ENCODE data around the gene LRRC49. TPM values are rescaled to one million over a fixed set of nuclear protein-coding genes. Genes with fewer than 3 reads are reported as not detected.

The LRRC49 gene, protein sequence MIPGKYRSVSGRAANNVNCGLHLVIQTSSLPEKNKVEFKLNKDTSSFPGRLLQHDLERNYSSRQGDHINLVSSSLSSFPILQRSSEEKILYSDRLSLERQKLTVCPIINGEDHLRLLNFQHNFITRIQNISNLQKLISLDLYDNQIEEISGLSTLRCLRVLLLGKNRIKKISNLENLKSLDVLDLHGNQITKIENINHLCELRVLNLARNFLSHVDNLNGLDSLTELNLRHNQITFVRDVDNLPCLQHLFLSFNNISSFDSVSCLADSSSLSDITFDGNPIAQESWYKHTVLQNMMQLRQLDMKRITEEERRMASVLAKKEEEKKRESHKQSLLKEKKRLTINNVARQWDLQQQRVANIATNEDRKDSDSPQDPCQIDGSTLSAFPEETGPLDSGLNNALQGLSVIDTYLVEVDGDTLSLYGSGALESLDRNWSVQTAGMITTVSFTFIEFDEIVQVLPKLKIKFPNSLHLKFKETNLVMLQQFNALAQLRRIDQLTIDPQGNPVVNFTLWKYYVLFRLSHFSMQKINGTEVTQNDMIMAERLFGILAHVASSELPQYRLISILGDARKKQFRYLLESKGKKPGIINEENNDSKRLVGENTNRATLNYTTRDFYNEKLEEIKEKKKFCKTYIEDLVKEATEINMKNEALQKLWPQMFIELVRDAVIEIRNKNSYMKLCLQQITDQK
- total RNA-seq (2014; rRNA removed; shearing (Covaris generic)) = 3.9 and 5.6 TPM in 2 replicates

DNA sequence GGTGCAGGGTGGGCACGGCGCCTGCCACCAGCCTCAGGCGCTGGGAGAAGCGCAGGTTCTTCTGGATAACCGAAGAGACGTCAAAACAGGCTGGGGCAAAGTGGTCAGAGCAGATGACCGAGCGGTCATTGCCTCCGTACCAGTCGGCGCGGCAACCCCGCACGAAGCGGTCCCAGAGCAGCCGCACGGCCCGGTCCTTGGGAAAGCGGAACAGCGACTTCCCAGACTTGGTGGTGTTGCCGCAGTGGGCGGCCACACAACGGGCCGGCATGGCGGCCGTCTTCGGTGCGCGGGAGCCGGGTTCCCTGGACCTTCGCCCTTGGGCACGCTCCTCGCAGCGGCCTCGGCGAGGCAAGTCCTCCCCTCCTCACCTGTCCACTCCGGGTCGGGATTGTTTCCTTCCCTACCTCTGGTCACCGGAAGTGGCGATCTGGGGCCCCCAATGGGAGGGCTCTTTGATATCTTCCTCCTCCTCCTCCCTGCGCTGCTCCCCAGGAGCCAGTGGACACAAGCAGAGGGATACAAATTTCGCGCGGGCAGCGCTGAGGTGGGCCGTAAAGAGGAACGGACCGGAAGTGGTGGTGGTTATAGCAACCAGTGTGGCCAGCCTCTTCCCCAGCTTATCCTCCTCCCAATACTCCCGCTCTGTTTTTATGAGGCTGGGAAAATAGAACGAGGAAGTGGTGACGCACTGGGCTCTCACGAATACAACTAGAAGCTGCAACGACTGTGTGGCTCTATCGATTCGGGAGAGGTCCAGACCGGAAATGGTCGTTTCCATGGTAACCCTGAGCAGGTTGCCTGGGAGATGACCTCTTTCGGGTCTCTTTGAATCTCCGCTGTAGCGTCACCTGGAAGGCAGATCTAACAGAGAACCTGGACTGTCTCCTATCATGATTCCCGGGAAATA lies at the start of gene LRRC49, which contains the start of gene THAP10:
Gene LRRC49, plus strand, starts transcription at position 825 of the 910 bp plus-strand sequence. Its CDS starts 69 bp downstream, at position 894.
Gene THAP10, minus strand, starts transcription at position 432 of the 910 bp plus-strand sequence. Its CDS starts 161 bp downstream, at position 271.
- H3K27me3 ChIP-seq (ENCODE audit: control insufficient read depth, insufficient read depth, low read length) = no peaks in the 10 kb centered on the region
- H3K4me3 ChIP-seq (ENCODE audit: insufficient read depth, low read depth, low read length) = peak within 1 kb of the TSS; percentile 92
- H3K36me3 ChIP-seq (replicated peaks; ENCODE audit: control insufficient read depth, insufficient read depth, low read length) = no peaks in the 10 kb centered on the region
- DNase-seq = peak; percentile 78

DNA sequence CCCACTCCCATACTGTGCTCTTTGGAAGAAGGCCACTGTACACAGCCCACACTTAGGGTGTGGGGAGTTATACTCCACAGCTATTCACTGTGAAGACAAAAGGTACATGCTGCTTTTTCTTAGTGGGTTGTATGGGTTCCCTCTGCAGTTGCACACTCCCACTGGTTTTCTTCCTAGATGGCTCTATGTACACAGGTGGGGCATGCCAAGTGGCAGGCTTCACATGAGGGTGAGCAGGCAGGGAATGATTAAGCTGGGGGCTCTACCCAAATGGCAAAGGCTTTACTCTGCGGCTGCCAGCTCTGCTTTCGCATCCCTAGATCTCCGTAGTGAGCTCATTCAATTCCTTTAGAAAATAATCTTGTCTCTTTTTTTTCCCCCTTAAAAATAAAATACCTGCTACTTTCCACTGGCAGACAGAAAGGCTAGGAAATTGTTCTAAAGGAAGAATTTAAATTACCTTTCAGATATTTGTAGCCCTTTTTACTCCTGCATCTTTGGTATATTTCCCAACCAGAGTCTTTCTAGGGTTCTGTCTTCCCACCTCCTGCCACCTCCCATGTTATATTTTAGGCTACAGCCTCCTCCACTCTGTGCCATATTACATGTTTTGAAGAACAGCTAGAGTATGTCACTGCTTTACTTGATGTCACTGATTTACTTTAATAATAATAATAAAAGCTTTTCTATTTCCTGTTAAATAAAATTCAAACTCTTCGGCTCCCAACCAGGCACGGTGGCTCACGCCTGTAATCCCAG lies 46.8 kb upstream of the LRRC49 start:
- H3K27me3 ChIP-seq (ENCODE audit: control insufficient read depth, insufficient read depth, low read length) = no peaks in the 10 kb centered on the region
- no peak overlapping the region for H3K4me3 ChIP-seq (ENCODE audit: insufficient read depth, low read depth, low read length)
- no peak for DNase-seq
- no peaks in the 10 kb centered on the region for H3K36me3 ChIP-seq (replicated peaks; ENCODE audit: control insufficient read depth, insufficient read depth, low read length)

DNA sequence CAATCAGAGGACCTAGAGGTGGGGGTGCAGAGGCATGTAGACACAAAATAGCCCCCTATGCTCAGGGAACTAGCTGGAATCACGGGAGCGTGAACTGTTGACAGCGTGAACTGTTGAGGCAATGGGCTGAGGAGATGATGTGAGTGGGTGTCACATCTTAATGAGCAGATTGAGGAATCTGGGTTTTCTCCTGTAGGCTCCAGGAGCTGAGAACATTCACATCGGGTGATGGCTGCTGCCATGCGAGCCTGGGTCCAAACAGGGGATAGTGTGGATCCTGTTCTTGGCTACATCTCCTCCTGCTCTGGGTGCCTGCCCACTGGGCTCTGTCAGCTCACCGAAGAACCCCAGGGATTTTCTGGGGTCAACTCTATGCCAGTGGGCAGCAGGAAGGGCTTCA lies 40.7 kb upstream of the LRRC49 start:
- Histone ChIP-seq H3K27me3 (ENCODE audit: control insufficient read depth, insufficient read depth, low read length) (peaks cover 2% of the 10 kb centered on the region; the same call in 1 of the 2 replicates), H3K4me3 (ENCODE audit: insufficient read depth, low read depth, low read length) (no peak overlapping the region), H3K36me3 (replicated peaks; ENCODE audit: control insufficient read depth, insufficient read depth, low read length) (peaks cover 3% of the 10 kb centered on the region; the same call in 1 of the 2 replicates)
- DNase-seq = no peak

DNA sequence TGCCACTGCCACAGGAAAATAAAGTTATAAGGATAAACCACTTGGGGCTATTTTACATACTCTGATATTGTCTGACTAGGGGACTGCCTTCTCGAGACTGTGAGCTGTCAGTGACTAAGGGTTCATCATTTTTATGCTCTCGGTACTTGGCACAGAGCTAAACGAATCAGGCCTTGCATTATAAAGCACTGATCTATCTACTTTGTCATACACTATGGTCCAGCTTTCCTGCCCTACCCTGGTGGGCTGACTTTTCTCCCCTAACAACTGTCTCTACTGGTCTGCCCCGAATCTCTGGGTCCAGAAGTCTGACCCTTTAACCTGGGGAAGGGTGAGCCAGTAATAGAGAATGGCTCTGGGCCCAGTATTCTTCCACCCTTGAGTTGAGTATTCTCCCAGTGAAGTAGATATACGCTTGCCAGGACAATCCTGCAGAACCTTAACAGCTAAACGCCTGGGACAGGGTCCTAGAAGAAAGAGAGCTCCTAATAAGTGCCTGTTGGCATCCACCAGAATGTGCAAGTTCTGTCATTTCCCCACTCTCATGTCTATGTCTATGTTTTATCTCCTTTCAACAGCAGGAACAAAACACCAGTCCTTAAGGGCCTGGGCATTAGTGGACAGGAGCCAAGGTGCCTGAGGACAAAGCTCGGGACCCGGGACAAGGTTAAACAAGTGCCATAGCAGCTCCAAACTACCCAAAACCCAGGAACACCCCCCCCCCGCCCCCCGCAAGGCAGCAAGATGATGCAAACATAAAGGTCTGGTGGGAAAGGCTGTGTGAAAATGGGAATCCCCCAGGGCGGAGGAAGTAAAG lies 39.9 kb upstream of the LRRC49 start:
- Histone ChIP-seq H3K27me3 (ENCODE audit: control insufficient read depth, insufficient read depth, low read length) (peaks cover 2% of the 10 kb centered on the region; the same call in 1 of the 2 replicates), H3K4me3 (ENCODE audit: insufficient read depth, low read depth, low read length) (peak overlapping the region; percentile 76), H3K36me3 (replicated peaks; ENCODE audit: control insufficient read depth, insufficient read depth, low read length) (peaks cover 3% of the 10 kb centered on the region; the same call in 1 of the 2 replicates)
- no peak for DNase-seq

DNA sequence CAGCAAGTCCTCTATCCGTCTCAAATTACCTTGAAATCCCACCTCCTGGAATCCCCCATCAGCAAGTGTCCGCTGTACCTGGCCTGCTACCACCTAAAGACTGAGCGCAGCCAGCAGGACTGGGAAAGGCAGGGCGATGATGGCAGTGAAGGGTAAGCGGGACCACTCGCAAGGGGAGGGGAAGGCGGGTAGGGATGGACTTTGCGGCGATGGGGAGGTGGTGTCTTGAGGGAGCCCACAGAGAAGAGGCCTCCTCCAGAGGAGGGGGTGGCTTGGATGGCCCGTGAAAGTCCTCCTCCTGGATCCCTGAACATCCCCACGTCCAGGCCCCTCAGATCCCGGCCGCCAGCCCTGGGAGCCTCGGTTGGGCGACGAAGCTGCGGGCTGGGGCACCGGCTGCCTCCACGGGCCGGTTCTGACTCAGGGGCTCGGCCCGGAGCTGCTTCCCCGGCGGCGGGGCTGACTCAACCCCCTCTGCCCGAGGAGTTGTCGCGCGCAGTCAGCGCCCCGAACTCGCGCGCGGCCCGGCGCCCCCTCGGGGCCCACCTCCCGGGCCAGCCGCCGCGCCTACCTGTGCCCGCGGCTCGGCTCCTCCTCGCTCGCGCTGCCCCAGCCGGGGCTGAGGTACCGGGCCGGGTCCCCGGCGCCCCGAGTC lies 39.2 kb upstream of the LRRC49 start:
- DNase-seq = peak; percentile 86
- peaks cover 2% of the 10 kb centered on the region; the same call in 1 of the 2 replicates for H3K27me3 ChIP-seq (ENCODE audit: control insufficient read depth, insufficient read depth, low read length)
- H3K36me3 ChIP-seq (replicated peaks; ENCODE audit: control insufficient read depth, insufficient read depth, low read length) = peaks cover 3% of the 10 kb centered on the region; the same call in 1 of the 2 replicates

DNA sequence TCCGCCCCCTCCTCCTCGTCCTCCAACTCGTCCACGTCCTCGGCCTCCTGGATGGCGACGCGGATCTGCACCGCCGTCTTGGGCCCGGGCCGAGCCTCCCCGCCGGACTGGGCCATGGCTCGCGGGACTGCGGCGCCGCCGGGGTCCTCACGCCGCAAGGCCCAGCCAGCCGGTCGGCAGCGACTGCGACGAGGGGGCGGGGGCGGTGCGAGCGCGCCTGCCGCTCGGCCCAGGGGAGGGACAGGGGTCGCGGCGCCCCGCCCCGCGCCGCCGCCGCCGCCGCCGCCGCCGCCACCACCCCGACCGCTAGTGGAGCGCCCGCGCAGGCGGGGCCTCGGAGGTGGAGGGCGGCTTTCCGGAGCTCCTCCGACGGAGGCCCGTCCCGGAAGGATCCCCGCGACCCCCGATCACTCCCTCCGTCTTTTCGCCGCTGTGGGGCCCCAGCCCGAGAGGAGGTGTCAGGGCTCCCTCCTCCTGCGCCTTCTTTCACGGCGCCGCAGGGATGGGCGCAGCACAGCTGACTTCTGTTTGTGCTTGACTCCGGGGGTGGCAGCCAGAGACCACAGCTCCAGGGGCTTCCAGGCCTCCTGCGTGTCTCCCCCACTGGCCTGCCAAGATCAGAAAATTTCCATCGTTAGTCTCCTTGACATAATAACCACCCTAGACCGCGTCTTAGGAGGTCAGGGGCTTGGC lies 38.5 kb upstream of the LRRC49 start, which contains the start of gene LARP6:
Gene LARP6, minus strand, starts transcription at position 185 of the 693 bp plus-strand sequence. Its CDS starts 69 bp downstream, at position 116.
- peaks cover 2% of the 10 kb centered on the region; the same call in 1 of the 2 replicates for H3K27me3 ChIP-seq (ENCODE audit: control insufficient read depth, insufficient read depth, low read length)
- H3K4me3 ChIP-seq (ENCODE audit: insufficient read depth, low read depth, low read length) = peak within 1 kb of the TSS; percentile 76
- DNase-seq = peak; percentile 94
- peaks cover 3% of the 10 kb centered on the region; the same call in 1 of the 2 replicates for H3K36me3 ChIP-seq (replicated peaks; ENCODE audit: control insufficient read depth, insufficient read depth, low read length)

More for the DNA sequence above, 39.2 kb upstream of the LRRC49 start:
- peak overlapping the region; percentile 76 for H3K4me3 ChIP-seq (ENCODE audit: insufficient read depth, low read depth, low read length)

DNA sequence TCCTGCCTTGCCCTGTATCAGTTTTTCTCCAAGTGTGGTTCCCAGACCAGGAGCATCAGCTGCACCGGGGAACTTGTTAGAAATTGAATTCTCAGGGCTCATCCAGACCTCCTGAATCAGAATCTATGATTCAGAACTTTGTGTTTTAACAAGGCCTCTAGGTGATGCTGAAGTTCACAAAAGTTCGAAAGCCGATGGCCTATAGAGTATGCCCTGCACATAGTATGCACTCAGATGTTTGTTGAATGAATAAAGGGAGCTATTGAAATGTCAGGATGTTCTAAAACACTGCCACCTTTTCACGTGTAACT lies 38.0 kb upstream of the LRRC49 start:
- peak overlapping the region; percentile 76 for H3K4me3 ChIP-seq (ENCODE audit: insufficient read depth, low read depth, low read length)
- peaks cover 2% of the 10 kb centered on the region; the same call in 1 of the 2 replicates for H3K27me3 ChIP-seq (ENCODE audit: control insufficient read depth, insufficient read depth, low read length)
- H3K36me3 ChIP-seq (replicated peaks; ENCODE audit: control insufficient read depth, insufficient read depth, low read length) = peaks cover 3% of the 10 kb centered on the region; the same call in 1 of the 2 replicates
- DNase-seq = no peak

DNA sequence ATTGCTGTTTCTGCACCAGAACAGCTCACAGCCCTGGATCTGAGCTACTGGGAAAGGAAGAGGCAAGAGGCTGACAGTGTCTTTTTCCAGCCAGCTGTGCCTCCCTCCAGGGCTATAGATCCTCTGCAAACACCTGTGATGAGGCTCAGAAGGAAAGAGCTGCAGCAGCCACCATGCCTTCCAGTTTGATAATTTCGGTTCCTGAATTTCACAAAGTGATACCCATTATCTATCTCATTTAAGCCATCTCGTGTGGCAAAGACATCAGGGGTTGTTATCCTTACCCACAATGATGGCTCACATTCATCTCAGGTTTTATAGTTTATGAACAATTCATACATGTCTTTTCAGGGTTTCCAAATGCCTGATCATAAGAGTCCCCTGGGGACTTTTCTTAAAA lies 36.9 kb upstream of the LRRC49 start:
- Histone ChIP-seq H3K36me3 (replicated peaks; ENCODE audit: control insufficient read depth, insufficient read depth, low read length) (peaks cover 3% of the 10 kb centered on the region; the same call in 1 of the 2 replicates), H3K4me3 (ENCODE audit: insufficient read depth, low read depth, low read length) (no peak overlapping the region), H3K27me3 (ENCODE audit: control insufficient read depth, insufficient read depth, low read length) (peaks cover 2% of the 10 kb centered on the region; the same call in 1 of the 2 replicates)
- no peak for DNase-seq

DNA sequence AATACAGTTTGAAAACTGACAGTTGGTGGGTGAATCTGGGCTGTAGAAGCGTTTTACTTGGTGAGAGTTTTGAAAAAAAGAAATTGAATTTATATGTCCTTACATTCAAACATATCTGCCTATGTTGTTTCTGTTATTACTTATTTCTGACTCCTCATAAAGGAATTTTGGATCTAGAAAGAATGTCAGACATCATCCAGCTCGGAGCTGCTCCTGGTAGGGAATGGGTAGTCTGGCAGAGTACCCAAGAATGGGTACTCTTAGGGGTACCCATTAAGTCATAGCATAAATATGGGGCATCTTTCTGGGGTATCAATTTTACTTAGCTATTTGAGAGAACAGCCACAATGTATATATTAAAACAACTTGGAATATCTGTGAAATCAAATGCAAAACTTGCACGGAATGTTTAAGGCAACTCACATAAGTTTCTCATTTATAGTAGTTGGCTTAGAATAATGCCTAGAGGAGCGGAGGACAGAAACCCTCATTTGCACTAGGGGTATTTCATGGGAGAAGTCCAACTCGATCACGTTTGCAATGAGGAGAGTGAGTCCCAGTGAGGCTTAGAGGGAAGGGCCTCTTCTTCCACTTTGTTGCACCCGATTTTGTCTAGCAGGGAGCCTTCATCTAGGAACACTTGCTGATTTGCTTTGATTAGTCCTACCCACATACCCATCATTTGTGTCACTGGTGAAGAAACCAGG lies 36.3 kb upstream of the LRRC49 start:
- H3K36me3 ChIP-seq (replicated peaks; ENCODE audit: control insufficient read depth, insufficient read depth, low read length) = peaks cover 3% of the 10 kb centered on the region; the same call in 1 of the 2 replicates
- H3K27me3 ChIP-seq (ENCODE audit: control insufficient read depth, insufficient read depth, low read length) = peaks cover 2% of the 10 kb centered on the region; the same call in 1 of the 2 replicates
- no peak overlapping the region for H3K4me3 ChIP-seq (ENCODE audit: insufficient read depth, low read depth, low read length)
- DNase-seq = no peak

DNA sequence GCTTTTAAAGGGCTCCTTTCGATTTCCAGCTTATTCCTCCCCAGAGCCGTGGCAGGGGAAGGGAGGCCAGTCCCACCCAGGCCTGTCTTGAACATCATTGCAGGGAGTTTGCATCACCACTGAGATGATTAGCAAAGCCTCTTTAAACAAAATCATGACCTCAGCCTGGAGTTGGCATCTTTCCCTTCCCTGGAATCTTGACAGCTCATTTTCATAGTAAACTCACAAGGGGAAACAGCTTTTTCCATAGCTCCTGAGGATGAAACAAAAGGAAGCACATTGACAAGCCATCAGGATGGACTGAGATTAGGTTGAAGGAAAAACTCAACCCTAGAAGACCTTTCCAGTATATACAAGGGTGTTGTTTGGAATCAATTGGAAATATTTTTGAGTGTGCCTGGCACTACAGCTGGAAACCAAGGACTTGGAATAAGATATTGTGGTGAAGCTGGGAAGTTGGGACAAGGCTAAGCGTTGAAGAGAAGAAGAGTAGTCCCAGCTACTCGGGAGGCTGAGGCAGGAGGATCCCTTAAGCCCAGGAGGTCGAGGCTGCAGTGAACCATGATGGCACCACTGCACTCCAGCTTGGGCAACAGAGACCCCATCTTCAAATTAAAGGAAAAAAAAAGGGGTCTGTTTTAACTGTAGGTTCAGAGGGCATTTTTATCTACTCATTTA lies 35.6 kb upstream of the LRRC49 start:
- H3K4me3 ChIP-seq (ENCODE audit: insufficient read depth, low read depth, low read length) = no peak overlapping the region
- H3K27me3 ChIP-seq (ENCODE audit: control insufficient read depth, insufficient read depth, low read length) = peaks cover 2% of the 10 kb centered on the region; the same call in 1 of the 2 replicates
- DNase-seq = no peak

More for the DNA sequence above, 35.6 kb upstream of the LRRC49 start:
- H3K36me3 ChIP-seq (replicated peaks; ENCODE audit: control insufficient read depth, insufficient read depth, low read length) = no peaks in the 10 kb centered on the region
